Measurements from ENCODE around the gene CST9. TPM values are rescaled to one million over a fixed set of nuclear protein-coding genes. Genes with fewer than 3 reads are reported as not detected.
A peak's percentile ranks its signal among the peaks of the same experiment; 100 is the strongest.
"Not testable (repeated sequence)": the region's sequence is repeated elsewhere in the genome, so short reads cannot be mapped to it uniquely, and the experiment has no call there.

CST9 gene
- polyA plus RNA-seq, 2 donors, result 0.04 TPM; not detected in 1

DNA sequence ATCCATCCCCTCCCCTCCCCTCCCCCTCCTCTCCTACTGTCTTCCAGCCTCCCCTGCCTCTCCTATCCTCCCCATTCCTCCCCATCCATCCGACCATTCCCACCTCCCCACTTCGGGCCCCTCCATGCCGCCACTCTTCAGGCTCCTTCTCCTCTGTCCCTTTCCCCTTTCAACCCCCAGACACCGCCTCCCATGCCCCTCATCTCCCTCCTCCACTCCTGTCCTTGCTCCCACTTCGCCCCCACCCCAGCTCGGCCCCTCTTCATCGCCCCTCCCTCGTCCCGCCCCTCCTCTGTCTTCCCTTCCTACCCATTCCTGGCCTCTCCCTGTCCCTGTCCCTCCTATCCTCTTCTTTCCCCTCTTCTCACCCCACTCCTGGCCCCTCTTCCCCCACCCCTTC, 32.6 kb upstream of the CST9 start:
- Histone ChIP-seq H3K36me3 (ENCODE audit: control insufficient read depth in 2 of 2, insufficient read depth in 2 of 2, low read length in 1 of 2) (peaks cover 4 to 10% of the 10 kb centered on the region in 2 donors), H3K27ac (ENCODE audit: low read depth in 2 of 2, low read length in 1 of 2) (peak overlapping the region in 1 of 2 donors; percentile 45), H3K4me3 (ENCODE audit: low read depth in 1 of 2, low read length in 2 of 2) (no peak overlapping the region), H3K4me1 (ENCODE audit: control insufficient read depth in 2 of 2, insufficient read depth in 2 of 2, low read length in 1 of 2) (peaks cover 5 to 29% of the 10 kb centered on the region in 2 donors), H3K9me3 (ENCODE audit: control insufficient read depth in 2 of 2, insufficient read depth in 1 of 2, low read depth in 1 of 2, low read length in 1 of 2) (no peaks in the 10 kb centered on the region), H3K27me3 (ENCODE audit: control insufficient read depth in 1 of 2, insufficient read depth in 2 of 2, low read length in 2 of 2) (no peaks in the 10 kb centered on the region)
- 61 to 71% methylated on average over 9 of the region's 9 CpGs for WGBS, 2 donors

DNA sequence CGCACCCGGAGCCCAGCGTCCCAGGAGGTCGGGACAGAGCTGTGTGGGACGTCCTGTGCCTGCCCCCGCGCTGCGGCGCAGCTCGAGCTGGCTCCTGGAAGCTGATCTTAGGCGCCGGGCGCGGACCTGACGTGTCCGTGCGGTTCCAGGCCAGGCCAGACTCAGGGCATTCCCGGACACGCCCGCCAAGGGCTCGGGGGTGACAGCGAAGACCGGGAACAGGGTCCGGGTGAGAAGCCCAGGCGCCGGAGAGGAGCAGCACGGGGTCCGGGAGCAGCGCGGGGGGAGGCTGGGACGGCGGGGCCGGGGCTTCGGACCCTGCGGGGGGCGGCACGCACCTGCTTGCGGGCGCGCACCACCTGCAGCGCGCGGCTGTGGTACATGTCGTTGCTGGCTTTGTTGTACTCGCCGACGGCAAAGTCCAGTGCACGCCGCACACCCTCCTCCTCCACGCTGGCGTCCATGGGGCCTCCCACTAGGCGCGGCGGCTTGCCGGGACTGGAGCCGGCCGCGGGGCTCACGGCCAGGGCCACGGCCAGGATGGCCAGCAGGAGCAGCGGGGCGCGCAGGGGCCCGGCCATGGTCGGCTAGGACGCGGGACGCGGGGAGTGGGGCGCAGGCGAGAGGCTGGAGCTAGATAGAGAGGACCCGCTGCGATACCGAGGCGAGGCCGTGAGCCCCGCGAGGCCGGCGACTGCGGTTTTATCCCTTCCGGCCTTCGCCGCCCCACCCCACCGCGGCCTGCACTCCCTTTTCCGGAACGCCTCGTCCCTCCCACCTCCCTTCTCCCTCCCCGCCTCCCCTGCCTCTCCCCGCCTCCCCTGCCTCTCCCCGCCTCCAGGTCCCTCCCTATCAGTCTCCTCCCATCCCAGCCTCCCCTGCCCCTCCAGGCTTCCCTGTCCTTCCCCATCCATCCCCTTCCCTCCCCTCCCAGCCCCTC, 31.8 kb upstream of the CST9 start, which contains the start of gene CST3:
Gene CST3 (minus strand): TSS at position 674 of the 940 bp plus-strand sequence. CDS start 93 bp downstream, at position 581.
- Histone ChIP-seq H3K36me3 (ENCODE audit: control insufficient read depth in 2 of 2, insufficient read depth in 2 of 2, low read length in 1 of 2) (peaks cover 4 to 17% of the 10 kb centered on the region in 2 donors), H3K9me3 (ENCODE audit: control insufficient read depth in 2 of 2, insufficient read depth in 1 of 2, low read depth in 1 of 2, low read length in 1 of 2) (no peaks in the 10 kb centered on the region), H3K27ac (ENCODE audit: low read depth in 2 of 2, low read length in 1 of 2) (peak within 1 kb of the TSS; percentile 84 to 94), H3K27me3 (ENCODE audit: control insufficient read depth in 1 of 2, insufficient read depth in 2 of 2, low read length in 2 of 2) (no peaks in the 10 kb centered on the region), H3K4me1 (ENCODE audit: control insufficient read depth in 2 of 2, insufficient read depth in 2 of 2, low read length in 1 of 2) (peaks cover 5 to 29% of the 10 kb centered on the region in 2 donors), H3K4me3 (ENCODE audit: low read depth in 1 of 2, low read length in 2 of 2) (peak within 1 kb of the TSS; percentile 73 to 93)
- WGBS, 2 donors, result 1 to 2% methylated on average over 70 to 92 of the region's 92 CpGs

DNA sequence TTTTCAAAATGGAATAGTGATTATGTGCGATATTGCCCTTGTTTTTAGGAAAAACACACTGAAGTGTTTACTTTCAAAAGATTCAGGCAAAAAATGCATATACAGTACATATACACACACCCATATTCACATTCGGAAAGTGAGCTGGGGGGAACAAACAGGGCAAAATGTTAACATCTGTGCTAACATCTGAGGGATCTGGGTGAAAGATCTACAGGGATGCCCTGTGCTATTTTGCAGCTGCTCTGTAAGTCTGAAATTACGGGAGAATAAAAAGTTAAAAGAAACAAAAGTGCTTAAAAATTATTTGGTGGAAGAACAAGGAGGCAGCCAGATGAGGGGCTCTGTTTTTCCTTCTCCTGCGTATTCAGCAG, 31.2 kb upstream of the CST9 start:
- Histone ChIP-seq H3K27me3 (ENCODE audit: control insufficient read depth in 1 of 2, insufficient read depth in 2 of 2, low read length in 2 of 2) (no peaks in the 10 kb centered on the region), H3K9me3 (ENCODE audit: control insufficient read depth in 2 of 2, insufficient read depth in 1 of 2, low read depth in 1 of 2, low read length in 1 of 2) (no peaks in the 10 kb centered on the region), H3K27ac (ENCODE audit: low read depth in 2 of 2, low read length in 1 of 2) (peak overlapping the region; percentile 84 to 94), H3K4me1 (ENCODE audit: control insufficient read depth in 2 of 2, insufficient read depth in 2 of 2, low read length in 1 of 2) (peaks cover 5 to 26% of the 10 kb centered on the region in 2 donors), H3K4me3 (ENCODE audit: low read depth in 1 of 2, low read length in 2 of 2) (peak overlapping the region; percentile 73 to 93), H3K36me3 (ENCODE audit: control insufficient read depth in 2 of 2, insufficient read depth in 2 of 2, low read length in 1 of 2) (peaks cover 4 to 21% of the 10 kb centered on the region in 2 donors)
- 18% methylated on average over 4 of the region's 4 CpGs for WGBS, 2 donors

DNA sequence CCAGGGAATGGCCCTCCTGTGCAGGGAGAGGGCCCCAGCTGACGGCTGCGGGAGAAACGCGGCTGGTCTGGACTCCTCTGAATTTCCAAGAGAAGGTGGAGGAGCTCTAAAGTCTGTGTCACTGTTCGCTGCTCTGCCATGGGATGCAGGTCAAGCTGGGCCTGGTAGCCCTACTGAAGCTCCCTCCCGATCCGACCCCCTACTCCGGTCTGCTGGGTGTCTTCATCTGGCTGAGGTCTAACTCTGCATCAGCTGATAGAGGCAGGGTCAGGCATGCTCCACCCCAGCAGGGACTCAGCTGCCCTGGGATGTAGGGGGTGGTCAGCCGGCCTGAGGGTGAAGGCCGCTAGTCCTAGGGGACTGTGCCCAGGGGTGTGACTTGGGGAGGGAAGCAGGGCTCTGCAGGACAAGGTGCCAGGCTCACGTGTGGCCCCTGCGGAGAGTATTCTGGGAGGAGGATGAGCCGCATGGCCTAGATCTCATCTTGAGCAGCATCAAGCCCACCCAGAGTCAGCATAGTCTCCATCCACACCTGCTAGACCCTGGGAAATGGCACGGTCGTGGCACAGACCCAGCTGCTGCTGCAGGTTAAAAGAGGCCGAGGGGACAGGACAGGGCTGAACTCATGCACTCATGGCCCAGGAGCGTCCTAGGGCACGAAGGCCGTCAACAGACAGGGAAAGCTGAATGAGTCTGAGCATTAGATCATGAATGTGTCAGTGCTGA, 30.6 kb upstream of the CST9 start:
- H3K27ac ChIP-seq (ENCODE audit: low read depth in 2 of 2, low read length in 1 of 2), result peak overlapping the region; percentile 14 to 65
- WGBS, 2 donors, result 65 to 66% methylated on average over 19 of the region's 19 CpGs
- H3K36me3 ChIP-seq (ENCODE audit: control insufficient read depth in 2 of 2, insufficient read depth in 2 of 2, low read length in 1 of 2), result peaks cover 4 to 21% of the 10 kb centered on the region in 2 donors
- H3K4me3 ChIP-seq (ENCODE audit: low read depth in 1 of 2, low read length in 2 of 2), result peak overlapping the region; percentile 34 to 73
- H3K4me1 ChIP-seq (ENCODE audit: control insufficient read depth in 2 of 2, insufficient read depth in 2 of 2, low read length in 1 of 2), result peaks cover 5 to 26% of the 10 kb centered on the region in 2 donors
- no peaks in the 10 kb centered on the region for H3K27me3 ChIP-seq (ENCODE audit: control insufficient read depth in 1 of 2, insufficient read depth in 2 of 2, low read length in 2 of 2)
- no peaks in the 10 kb centered on the region for H3K9me3 ChIP-seq (ENCODE audit: control insufficient read depth in 2 of 2, insufficient read depth in 1 of 2, low read depth in 1 of 2, low read length in 1 of 2)

DNA sequence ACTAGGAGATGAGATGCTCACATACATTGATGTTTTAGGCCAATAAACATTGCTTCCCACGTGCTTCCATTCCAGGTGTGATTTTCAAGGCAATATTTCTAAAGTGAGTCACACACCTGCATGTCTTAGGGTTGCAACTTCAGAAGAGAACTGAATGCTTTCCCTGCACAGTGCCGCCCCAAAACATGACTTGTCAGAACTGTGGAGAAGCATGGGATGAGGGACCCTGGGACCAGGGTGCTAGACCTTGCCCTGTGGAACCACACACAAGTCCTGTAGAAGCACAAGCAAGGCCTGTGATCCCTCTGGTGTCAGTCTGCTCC, 30.0 kb upstream of the CST9 start:
- Histone ChIP-seq H3K4me3 (ENCODE audit: low read depth in 1 of 2, low read length in 2 of 2) (peak overlapping the region in 1 of 2 donors; percentile 73), H3K4me1 (ENCODE audit: control insufficient read depth in 2 of 2, insufficient read depth in 2 of 2, low read length in 1 of 2) (peaks cover 5 to 26% of the 10 kb centered on the region in 2 donors), H3K27ac (ENCODE audit: low read depth in 2 of 2, low read length in 1 of 2) (peak overlapping the region; percentile 14 to 65), H3K36me3 (ENCODE audit: control insufficient read depth in 2 of 2, insufficient read depth in 2 of 2, low read length in 1 of 2) (peaks cover 4 to 21% of the 10 kb centered on the region in 2 donors)
- not testable (repeated sequence) for H3K9me3 ChIP-seq (ENCODE audit: control insufficient read depth in 2 of 2, insufficient read depth in 1 of 2, low read depth in 1 of 2, low read length in 1 of 2); H3K27me3 ChIP-seq (ENCODE audit: control insufficient read depth in 1 of 2, insufficient read depth in 2 of 2, low read length in 2 of 2)
- 40 to 44% methylated on average over 1 of the region's 2 CpGs for WGBS, 2 donors

DNA sequence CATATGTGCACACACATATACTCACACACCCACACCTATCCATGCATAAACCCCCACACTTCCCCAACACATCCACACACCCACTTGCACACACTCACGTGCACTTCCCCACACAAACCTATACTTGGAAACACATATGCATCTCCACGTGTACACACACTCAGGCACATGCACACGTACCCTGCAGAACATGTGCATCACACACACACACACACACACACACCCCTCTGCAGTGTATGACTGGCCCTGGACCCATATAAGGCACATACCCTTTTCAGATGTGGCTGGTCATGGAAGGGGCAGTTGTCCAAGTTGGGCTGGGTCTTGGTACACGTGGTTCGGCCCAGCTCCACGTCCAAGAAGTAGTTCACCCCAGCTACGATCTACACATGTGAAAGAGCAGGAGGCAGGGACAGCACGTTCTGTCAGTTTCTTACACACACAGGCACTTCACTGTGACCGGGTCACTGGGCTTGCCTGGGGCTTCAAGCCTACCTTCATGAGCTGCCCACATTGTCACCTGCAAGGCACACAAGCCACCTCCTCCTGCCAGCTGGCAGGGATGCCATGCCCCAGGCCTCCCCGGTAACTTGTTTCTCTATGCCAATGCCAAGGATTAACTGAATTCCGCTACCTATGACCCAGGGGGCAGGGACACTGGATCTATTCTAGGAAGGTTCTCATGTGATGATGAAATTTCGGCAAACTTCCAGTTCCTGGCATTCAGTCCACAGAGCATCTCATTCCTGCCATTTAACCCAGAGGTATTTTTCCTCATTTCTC, 29.5 kb upstream of the CST9 start:
- Histone ChIP-seq H3K27ac (ENCODE audit: low read depth in 2 of 2, low read length in 1 of 2) (peak overlapping the region in 1 of 2 donors; percentile 62), H3K27me3 (ENCODE audit: control insufficient read depth in 1 of 2, insufficient read depth in 2 of 2, low read length in 2 of 2) (no peaks in the 10 kb centered on the region), H3K4me1 (ENCODE audit: control insufficient read depth in 2 of 2, insufficient read depth in 2 of 2, low read length in 1 of 2) (peaks cover 6 to 30% of the 10 kb centered on the region in 2 donors), H3K9me3 (ENCODE audit: control insufficient read depth in 2 of 2, insufficient read depth in 1 of 2, low read depth in 1 of 2, low read length in 1 of 2) (no peaks in the 10 kb centered on the region), H3K4me3 (ENCODE audit: low read depth in 1 of 2, low read length in 2 of 2) (peak overlapping the region in 1 of 2 donors; percentile 17), H3K36me3 (ENCODE audit: control insufficient read depth in 2 of 2, insufficient read depth in 2 of 2, low read length in 1 of 2) (peaks cover 4 to 21% of the 10 kb centered on the region in 2 donors)
- 36 to 56% methylated on average over 12 of the region's 12 CpGs for WGBS, 2 donors

DNA sequence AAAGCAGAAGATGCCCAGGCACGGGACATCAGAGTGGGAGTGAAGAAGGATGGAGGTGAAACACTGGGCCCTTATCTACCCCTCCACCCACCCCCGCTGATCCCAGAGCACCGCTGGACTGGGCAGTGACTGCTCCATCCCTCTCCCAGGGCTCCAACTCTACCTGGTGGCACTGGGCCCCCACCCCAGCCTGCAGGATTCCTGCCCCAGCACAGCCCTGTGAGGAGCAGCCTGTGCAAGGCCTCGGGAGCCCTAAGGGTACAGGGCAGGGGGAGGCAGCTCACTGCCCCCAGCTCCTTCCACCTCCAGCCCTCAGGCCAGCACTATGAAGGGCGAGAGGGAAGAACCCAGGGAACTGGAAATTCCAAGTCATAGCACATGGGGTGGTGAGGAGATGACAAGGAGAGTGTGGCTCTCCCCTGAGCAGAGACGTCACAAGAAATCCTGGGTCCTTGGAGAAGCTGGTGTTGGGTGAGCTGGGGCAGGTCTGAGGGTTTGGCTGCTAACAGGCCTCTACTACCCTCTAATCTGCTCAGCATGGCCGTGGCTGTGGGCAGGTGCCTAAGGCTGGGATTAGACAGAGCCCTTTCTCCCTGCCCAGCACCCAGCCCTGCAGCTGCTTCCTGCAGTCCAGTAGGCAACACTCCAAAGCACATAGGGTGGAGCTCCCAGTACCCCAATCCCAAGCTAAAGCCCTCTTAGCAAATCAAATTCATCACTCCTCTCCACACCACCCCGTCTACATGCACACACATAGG, 28.5 kb upstream of the CST9 start:
- H3K4me1 ChIP-seq (ENCODE audit: control insufficient read depth in 2 of 2, insufficient read depth in 2 of 2, low read length in 1 of 2), result peaks cover 8 to 30% of the 10 kb centered on the region in 2 donors
- no peak overlapping the region for H3K27ac ChIP-seq (ENCODE audit: low read depth in 2 of 2, low read length in 1 of 2)

DNA sequence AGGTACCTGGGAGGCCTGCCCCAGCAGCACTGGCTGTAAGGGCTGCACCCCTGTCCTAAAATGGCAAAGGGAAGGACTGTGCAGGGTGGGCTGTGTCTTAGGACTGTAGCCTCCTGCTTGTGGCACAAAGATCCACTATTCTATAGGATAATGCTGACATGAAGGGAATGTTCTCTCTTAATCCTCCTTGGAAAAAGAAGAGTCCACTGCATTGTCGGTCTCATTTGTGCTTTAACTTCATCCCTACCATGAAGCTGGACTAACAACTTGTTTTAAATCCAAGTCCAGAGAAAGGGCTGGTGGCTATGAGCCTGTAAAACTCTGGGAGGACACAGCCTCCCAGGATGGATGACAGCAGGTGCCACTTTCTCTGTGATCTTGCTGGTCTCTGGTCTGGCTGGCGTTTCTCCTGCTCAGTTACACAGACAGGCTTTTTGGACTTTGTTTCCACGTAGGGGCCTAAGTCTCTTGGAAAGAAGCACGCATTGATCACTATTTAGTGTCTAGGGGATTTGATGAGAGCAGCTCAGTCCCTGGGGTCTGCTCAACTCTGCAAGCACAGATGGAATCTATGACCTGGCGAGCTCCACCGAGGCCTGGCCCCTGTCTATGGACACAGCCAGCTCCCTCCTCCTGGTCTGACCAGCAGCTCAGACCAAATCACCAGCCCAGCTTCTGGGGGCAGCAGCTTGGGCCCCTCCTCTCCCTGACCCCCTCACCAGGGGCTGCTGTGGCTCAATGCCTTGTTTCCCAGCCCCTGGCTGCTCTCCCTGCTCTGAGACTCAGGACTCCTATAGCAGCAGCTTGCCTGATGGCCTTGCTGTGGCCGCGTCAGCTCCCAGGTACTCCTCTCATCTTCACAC, 27.2 kb upstream of the CST9 start:
- 72 to 73% methylated on average over 8 of the region's 8 CpGs for WGBS, 2 donors
- Histone ChIP-seq H3K4me3 (ENCODE audit: low read depth in 1 of 2, low read length in 2 of 2) (no peak overlapping the region), H3K27me3 (ENCODE audit: control insufficient read depth in 1 of 2, insufficient read depth in 2 of 2, low read length in 2 of 2) (no peaks in the 10 kb centered on the region), H3K36me3 (ENCODE audit: control insufficient read depth in 2 of 2, insufficient read depth in 2 of 2, low read length in 1 of 2) (peaks cover 4 to 21% of the 10 kb centered on the region in 2 donors), H3K4me1 (ENCODE audit: control insufficient read depth in 2 of 2, insufficient read depth in 2 of 2, low read length in 1 of 2) (peaks cover 11 to 30% of the 10 kb centered on the region in 2 donors), H3K27ac (ENCODE audit: low read depth in 2 of 2, low read length in 1 of 2) (no peak overlapping the region), H3K9me3 (ENCODE audit: control insufficient read depth in 2 of 2, insufficient read depth in 1 of 2, low read depth in 1 of 2, low read length in 1 of 2) (no peaks in the 10 kb centered on the region)

More for the DNA sequence above, 28.5 kb upstream of the CST9 start:
- no peaks in the 10 kb centered on the region for H3K27me3 ChIP-seq (ENCODE audit: control insufficient read depth in 1 of 2, insufficient read depth in 2 of 2, low read length in 2 of 2)
- no peak overlapping the region for H3K4me3 ChIP-seq (ENCODE audit: low read depth in 1 of 2, low read length in 2 of 2)
- H3K9me3 ChIP-seq (ENCODE audit: control insufficient read depth in 2 of 2, insufficient read depth in 1 of 2, low read depth in 1 of 2, low read length in 1 of 2), result no peaks in the 10 kb centered on the region
- H3K36me3 ChIP-seq (ENCODE audit: control insufficient read depth in 2 of 2, insufficient read depth in 2 of 2, low read length in 1 of 2), result peaks cover 4 to 21% of the 10 kb centered on the region in 2 donors
- WGBS, 2 donors, result 72% methylated on average over 8 of the region's 8 CpGs
